ENCODE results near the gene GBA3. TPM values are rescaled to one million over a fixed set of nuclear protein-coding genes. Genes with fewer than 3 reads are reported as not detected.

Gene GBA3
- total and polyA plus RNA-seq, 2 of the 8 experiments (the other 6 are each of a cell fraction or from before 2014, with no cell fraction given), result not detected

DNA sequence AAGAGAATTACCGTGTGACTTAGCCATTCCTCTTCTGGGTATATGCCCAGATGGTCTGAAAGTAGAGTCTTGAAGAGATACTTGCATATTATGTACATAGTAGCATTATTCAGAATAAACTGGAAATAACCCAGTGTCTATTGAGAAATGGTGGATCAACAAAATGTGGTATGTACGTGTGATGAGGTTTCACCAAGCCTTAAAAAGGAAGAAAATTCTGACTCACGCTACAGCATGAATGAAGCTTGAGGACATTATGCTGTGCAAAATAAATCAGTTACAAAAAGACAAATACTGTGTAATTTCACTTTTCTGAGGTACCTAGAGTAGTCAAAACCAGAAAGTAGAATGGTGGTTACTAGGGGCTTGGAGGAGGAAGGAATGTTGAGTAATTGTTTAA lies 37.3 kb downstream of the GBA3 start:
- Histone ChIP-seq H2BK12ac (ENCODE audit: low read depth, low read length) (no peak overlapping the region), H4K8ac (ENCODE audit: extremely low read depth, insufficient read depth, low read length) (no peak overlapping the region), H3K56ac (replicated peaks; ENCODE audit: insufficient read length, low read depth, low read length) (no peak overlapping the region), H3K18ac (ENCODE audit: extremely low read depth, low read length) (no peak overlapping the region), H2AK5ac (ENCODE audit: low read depth, low read length) (no peak overlapping the region), H3K4me2 (ENCODE audit: insufficient read depth in 1 of 2, low read depth in 2 of 2, low read length in 2 of 2) (no peak overlapping the region), H3K27me3 (replicated peaks in 1 of 4; ENCODE audit: control insufficient read depth in 3 of 4, extremely low read depth in 1 of 4, insufficient read depth in 3 of 4, low read length in 3 of 4) (no peaks in the 10 kb centered on the region), H3K14ac (ENCODE audit: insufficient read length) (no peak overlapping the region), H3K9me3 (ENCODE audit: insufficient read depth in 2 of 2, low read depth in 1 of 2, low read length in 1 of 2) (no peaks in the 10 kb centered on the region), H3K36me3 (ENCODE audit: control insufficient read depth in 2 of 4, insufficient read depth in 4 of 4, low read length in 3 of 4) (no peaks in the 10 kb centered on the region), H3K79me2 (ENCODE audit: control insufficient read depth in 1 of 2, insufficient read depth in 2 of 2, low read length in 2 of 2) (no peaks in the 10 kb centered on the region), H3K4ac (replicated peaks; ENCODE audit: insufficient read length, low read depth, low read length) (no peak overlapping the region), H3K23me2 (ENCODE audit: low read depth, low read length) (no peaks in the 10 kb centered on the region), H3K27ac (ENCODE audit: low read depth, low read length) (no peak overlapping the region), H2BK5ac (ENCODE audit: low read depth, low read length) (no peak overlapping the region), H2BK20ac (ENCODE audit: low read length) (no peak overlapping the region), H2BK120ac (replicated peaks; ENCODE audit: low read depth, low read length) (no peak overlapping the region), H4K5ac (ENCODE audit: insufficient read length, low read depth, low read length) (no peak overlapping the region), H3K4me1 (replicated peaks in 1 of 4; ENCODE audit: control insufficient read depth in 3 of 4, insufficient read depth in 4 of 4, low read length in 3 of 4) (no peaks in the 10 kb centered on the region), H2AFZ (ENCODE audit: low read length) (no peak overlapping the region), H4K91ac (replicated peaks; ENCODE audit: insufficient read length, low read length) (no peak overlapping the region), H3K79me1 (ENCODE audit: low read depth, low read length) (no peaks in the 10 kb centered on the region), H3K4me3 (ENCODE audit: extremely low read depth in 1 of 4, insufficient read depth in 2 of 4, low read depth in 3 of 4, low read length in 4 of 4) (no peak overlapping the region), H3K23ac (ENCODE audit: insufficient read length) (no peak overlapping the region), H2BK15ac (ENCODE audit: low read length) (no peak overlapping the region), H3K9ac (replicated peaks in 1 of 4; ENCODE audit: extremely low read depth in 1 of 4, low read depth in 3 of 4, low read length in 3 of 4) (no peak overlapping the region), H4K20me1 (replicated peaks in 1 of 2; ENCODE audit: control insufficient read depth in 1 of 2, insufficient read depth in 2 of 2, low read length in 2 of 2) (no peaks in the 10 kb centered on the region)
- CTCF ChIA-PET (ENCODE audit: partially characterized antibody), result interaction anchor here (0.7 kb wide), 1 partner anchor 22 kb away, joined by 3 read pairs; no protein-coding TSS in a partner anchor
- FAIRE-seq, result no peak
- WGBS, 2 experiments (ENCODE audit: extremely low coverage in 1 of 2, insufficient coverage in 1 of 2, insufficient read length in 1 of 2, insufficient replicate concordance in 2 of 2, low coverage in 1 of 2, low lambda C conversion rate in 2 of 2, missing lambda C conversion rate in 1 of 2), result 96% methylated on average over 3 of the region's 3 CpGs; no CpG with 5 or more reads in 1 of the 2 experiments
- POLR2A ChIA-PET (ENCODE audit: partially characterized antibody), result no interaction called here
- no peak for DNase-seq (ENCODE audit: low read depth in 1 of 2, low spot score in 2 of 2)
- no peak for TF ChIP-seq GABPA (IDR thresholded peaks at IDR 0.05; ENCODE audit: borderline replicate concordance, insufficient read depth, low read length)
- TF ChIP-seq, protein P1, sequence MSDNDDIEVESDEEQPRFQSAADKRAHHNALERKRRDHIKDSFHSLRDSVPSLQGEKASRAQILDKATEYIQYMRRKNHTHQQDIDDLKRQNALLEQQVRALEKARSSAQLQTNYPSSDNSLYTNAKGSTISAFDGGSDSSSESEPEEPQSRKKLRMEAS (IDR thresholded peaks at IDR 0.05), result no peak
- no peak for TF ChIP-seq CBX8 (IDR thresholded peaks at IDR 0.05; ENCODE audit: borderline replicate concordance, low read depth, low read length)
- TF ChIP-seq EZH2 (IDR thresholded peaks at IDR 0.05; ENCODE audit: low read depth, low read length, severe bottlenecking), result no peak
- TF ChIP-seq SIN3A (conservative IDR thresholded peaks at IDR 0.05 in 1 of 2, IDR thresholded peaks at IDR 0.05 in 1 of 2; ENCODE audit: low read depth in 1 of 2, low read length in 2 of 2), result no peak
- TF ChIP-seq RBBP5 (IDR thresholded peaks at IDR 0.05; ENCODE audit: borderline replicate concordance, low read depth, low read length), result no peak
- no peak for TF ChIP-seq KDM4A (IDR thresholded peaks at IDR 0.05; ENCODE audit: low read depth, low read length, severe bottlenecking)
- no peak for TF ChIP-seq TEAD4 (IDR thresholded peaks at IDR 0.05; ENCODE audit: low read depth, low read length)
- no peak for TF ChIP-seq EGR1 (IDR thresholded peaks at IDR 0.05; ENCODE audit: borderline replicate concordance, low read depth, low read length)
- TF ChIP-seq MAFK (IDR thresholded peaks at IDR 0.05; ENCODE audit: low read depth, low read length), result no peak
- no peak for TF ChIP-seq TBP (IDR thresholded peaks at IDR 0.05; ENCODE audit: low read depth, low read length)
- TF ChIP-seq JUND (IDR thresholded peaks at IDR 0.05; ENCODE audit: low read length), result no peak
- TF ChIP-seq CHD2 (IDR thresholded peaks at IDR 0.05; ENCODE audit: low read length), result no peak
- TF ChIP-seq FOSL1 (IDR thresholded peaks at IDR 0.05; ENCODE audit: insufficient read depth, low read depth, low read length), result no peak
- no peak for TF ChIP-seq BCL11A (IDR thresholded peaks at IDR 0.05; ENCODE audit: low read depth in 2 of 2, low read length in 2 of 2)
